Measurements from ENCODE around the gene NUDT1. TPM values are rescaled to one million over a fixed set of nuclear protein-coding genes. Genes with fewer than 3 reads are reported as not detected.

NUDT1 gene
- total RNA-seq, 4 donors from 2014 or later = 4.2 to 23.6 (median 9.5) TPM; not detected in 1

GRCh38 chr7:2230882-2231281 lies 11.1 kb upstream of the NUDT1 start:
- DNase-seq = no peak
- in situ Hi-C loops (cut with MboI; ENCODE audit: low pct_ligation_motif_present in 1 of 4, low pct_unique_long_range_greater_than_20kb in 1 of 4, low sequenced_read_pairs in 3 of 4) = loop anchor here in 2 of 4 donors (25.0 kb wide), 1 partner anchor 131 kb away; the partner anchor contains the start of gene EIF3B (in 2 of the 2)
- Histone ChIP-seq H3K27ac (no peak overlapping the region), H3K4me1 (peaks cover 10 to 21% (median 20%) of the 10 kb centered on the region in 4 donors), H3K27me3 (no peaks in the 10 kb centered on the region), H3K4me3 (no peak overlapping the region), H3K9me3 (no peaks in the 10 kb centered on the region), H3K36me3 (peaks cover 0 to 11% (median 4%) of the 10 kb centered on the region in 4 donors)
- intact Hi-C loops (cut with DNase I; ENCODE audit: low total_unique reads) = no loop called here
- TF ChIP-seq EP300 (IDR thresholded peaks at IDR 0.05; ENCODE audit: low read depth) (no peak), POLR2A (IDR thresholded peaks at IDR 0.05) (no peak), POLR2AphosphoS5 (IDR thresholded peaks at IDR 0.05) (no peak)
- TF ChIP-seq, protein P1, sequence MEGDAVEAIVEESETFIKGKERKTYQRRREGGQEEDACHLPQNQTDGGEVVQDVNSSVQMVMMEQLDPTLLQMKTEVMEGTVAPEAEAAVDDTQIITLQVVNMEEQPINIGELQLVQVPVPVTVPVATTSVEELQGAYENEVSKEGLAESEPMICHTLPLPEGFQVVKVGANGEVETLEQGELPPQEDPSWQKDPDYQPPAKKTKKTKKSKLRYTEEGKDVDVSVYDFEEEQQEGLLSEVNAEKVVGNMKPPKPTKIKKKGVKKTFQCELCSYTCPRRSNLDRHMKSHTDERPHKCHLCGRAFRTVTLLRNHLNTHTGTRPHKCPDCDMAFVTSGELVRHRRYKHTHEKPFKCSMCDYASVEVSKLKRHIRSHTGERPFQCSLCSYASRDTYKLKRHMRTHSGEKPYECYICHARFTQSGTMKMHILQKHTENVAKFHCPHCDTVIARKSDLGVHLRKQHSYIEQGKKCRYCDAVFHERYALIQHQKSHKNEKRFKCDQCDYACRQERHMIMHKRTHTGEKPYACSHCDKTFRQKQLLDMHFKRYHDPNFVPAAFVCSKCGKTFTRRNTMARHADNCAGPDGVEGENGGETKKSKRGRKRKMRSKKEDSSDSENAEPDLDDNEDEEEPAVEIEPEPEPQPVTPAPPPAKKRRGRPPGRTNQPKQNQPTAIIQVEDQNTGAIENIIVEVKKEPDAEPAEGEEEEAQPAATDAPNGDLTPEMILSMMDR (IDR thresholded peaks at IDR 0.05) = no peak
- WGBS, 2 donors (ENCODE audit: low coverage in 1 of 2) = 34 to 66% methylated on average over 3 to 9 of the region's 9 CpGs

- WGBS, 2 donors (ENCODE audit: low coverage in 1 of 2) = 2% methylated on average over 27 of the region's 46 CpGs; no CpG with 5 or more reads in 1 of the 2 donors
- H3K27me3 ChIP-seq = no peaks in the 10 kb centered on the region
- TF ChIP-seq POLR2AphosphoS5 (IDR thresholded peaks at IDR 0.05) (no peak), EP300 (IDR thresholded peaks at IDR 0.05; ENCODE audit: low read depth) (no peak), POLR2A (IDR thresholded peaks at IDR 0.05) (no peak)
- TF ChIP-seq, protein P1 (IDR thresholded peaks at IDR 0.05) = no peak
- peaks cover 0 to 11% (median 4%) of the 10 kb centered on the region in 4 donors for H3K36me3 ChIP-seq
- no peak for DNase-seq
- peaks cover 10 to 21% (median 20%) of the 10 kb centered on the region in 4 donors for H3K4me1 ChIP-seq
- in situ Hi-C loops (cut with MboI; ENCODE audit: low pct_ligation_motif_present in 1 of 4, low pct_unique_long_range_greater_than_20kb in 1 of 4, low sequenced_read_pairs in 3 of 4) = loop anchor here in 2 of 4 donors (25.0 kb wide), 1 partner anchor 130 kb away; the partner anchor contains the start of gene EIF3B (in 2 of the 2)
- H3K9me3 ChIP-seq = no peaks in the 10 kb centered on the region
- intact Hi-C loops (cut with DNase I; ENCODE audit: low total_unique reads) = no loop called here
- peak overlapping the region; percentile 88 to 99 (median 97) for H3K4me3 ChIP-seq
- peak overlapping the region; percentile 74 to 85 (median 78) for H3K27ac ChIP-seq
These were observed 9.8 kb upstream of the NUDT1 start for GRCh38 chr7:2231992-2232765.

DNA sequence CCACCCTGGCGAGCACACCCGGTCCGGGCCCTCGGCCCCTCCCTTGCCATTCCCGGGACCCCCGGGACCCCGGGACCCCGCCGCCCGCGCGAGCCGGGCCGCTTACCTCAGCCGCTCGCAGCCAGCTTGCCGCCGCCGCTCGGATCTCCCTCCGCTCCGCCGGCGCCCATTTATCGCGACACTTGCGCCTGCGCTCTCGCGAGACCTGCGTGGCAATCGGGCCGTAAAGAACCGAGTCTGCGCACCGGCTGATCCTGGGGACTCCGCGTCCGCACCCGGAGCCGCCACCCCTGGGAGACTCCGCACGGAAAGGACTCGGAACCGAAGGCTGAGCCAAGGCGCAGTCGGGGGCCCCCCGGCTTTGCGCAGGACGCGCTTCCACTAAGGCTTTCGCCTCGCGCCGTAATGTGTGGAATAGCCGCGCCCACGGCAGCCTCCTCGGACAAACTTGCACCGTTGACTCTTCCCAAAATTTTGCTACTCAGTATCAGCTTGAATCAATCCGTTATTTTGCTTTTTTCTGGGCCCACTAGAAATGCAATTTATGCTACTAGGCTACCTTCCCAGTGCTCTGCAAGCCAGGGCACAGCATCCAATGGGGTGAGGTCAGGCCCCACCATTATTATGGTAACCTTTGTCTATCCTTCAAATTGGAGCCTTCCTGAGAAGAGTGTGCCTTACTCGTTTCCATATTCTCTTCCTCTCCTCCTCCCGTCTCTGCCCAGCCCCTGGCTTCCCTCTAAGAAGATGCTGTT lies 9.1 kb upstream of the NUDT1 start, which contains the start of gene MAD1L1:
TSS of gene MAD1L1 (minus strand) at position 180 of the 755 bp plus-strand sequence. CDS start 2,812 bp downstream, outside the sequence.
- TF ChIP-seq, protein P1 (IDR thresholded peaks at IDR 0.05) = no peak
- TF ChIP-seq POLR2A (IDR thresholded peaks at IDR 0.05) (peak; percentile 31), POLR2AphosphoS5 (IDR thresholded peaks at IDR 0.05) (peak in 2 of 3 donors; percentile 35 to 37)
- H3K27ac ChIP-seq = peak within 1 kb of the TSS; percentile 74 to 85 (median 78)
- intact Hi-C loops (cut with DNase I; ENCODE audit: low total_unique reads) (no loop called here), in situ Hi-C loops (cut with MboI; ENCODE audit: low pct_ligation_motif_present in 1 of 4, low pct_unique_long_range_greater_than_20kb in 1 of 4, low sequenced_read_pairs in 3 of 4) (loop anchor here in 2 of 4 donors (25.0 kb wide), 1 partner anchor 129 kb away; the partner anchor contains the start of gene EIF3B (in 2 of the 2))
- no peaks in the 10 kb centered on the region for H3K27me3 ChIP-seq
- WGBS, 2 donors (ENCODE audit: low coverage in 1 of 2) = 0% methylated on average over 1 to 49 of the region's 63 CpGs
- peak; percentile 93 for DNase-seq
- no peaks in the 10 kb centered on the region for H3K9me3 ChIP-seq
- peaks cover 0 to 13% (median 5%) of the 10 kb centered on the region in 4 donors for H3K36me3 ChIP-seq
- peak within 1 kb of the TSS; percentile 88 to 99 (median 97) for H3K4me3 ChIP-seq
- peaks cover 10 to 21% (median 20%) of the 10 kb centered on the region in 4 donors for H3K4me1 ChIP-seq

All from transverse colon (tissue), 4 donors.